ENCODE results near the gene CPE. TPM values are rescaled to one million over a fixed set of nuclear protein-coding genes. Genes with fewer than 3 reads are reported as not detected.

Gene CPE
- polyA plus RNA-seq, 1 of the 3 experiments (the other 2 are of a cell fraction) = 18.2 TPM

DNA sequence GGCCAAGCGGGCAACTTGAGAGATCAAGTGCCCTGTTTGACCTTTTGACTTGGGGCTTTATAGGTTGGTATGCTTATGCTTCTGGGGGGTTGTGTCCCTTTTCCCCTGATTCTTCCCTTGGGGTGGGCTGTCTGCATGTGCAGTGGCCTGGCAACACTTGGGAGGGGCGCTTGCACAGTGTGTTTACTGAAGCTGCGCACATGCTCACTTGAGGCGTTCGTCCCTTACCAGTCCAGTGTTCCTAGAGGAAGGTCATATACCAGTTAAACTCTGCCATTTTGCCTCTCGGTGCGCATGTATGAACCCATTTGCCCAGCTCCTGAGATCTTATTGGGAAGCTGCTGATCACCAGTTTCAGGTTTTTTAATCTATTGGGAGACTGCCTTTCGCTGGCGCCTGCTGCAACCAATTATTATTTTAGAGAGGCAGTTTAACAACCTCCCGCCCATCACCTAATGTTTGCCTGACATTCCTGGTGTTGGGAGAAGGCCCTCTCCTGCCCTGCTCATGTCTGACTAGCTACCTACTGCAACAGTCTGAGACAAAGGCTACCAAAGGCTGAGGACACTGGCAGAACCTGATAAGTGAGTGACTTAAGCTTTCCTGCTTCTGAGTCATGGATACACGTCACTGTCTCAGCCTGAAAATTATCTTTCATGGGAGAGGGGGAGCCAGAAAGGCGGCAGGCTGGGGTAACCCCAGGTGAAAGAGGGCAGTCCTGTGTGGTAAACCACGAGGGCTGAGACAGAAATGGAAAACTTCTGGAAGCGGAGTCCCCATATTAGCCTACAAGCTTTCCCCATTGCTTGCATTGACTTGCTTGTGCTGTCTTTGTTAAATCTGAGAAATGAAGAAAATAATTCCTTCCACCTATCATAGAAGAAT, 97.6 kb downstream of the CPE start:
- TF ChIP-seq CHD2 (IDR thresholded peaks at IDR 0.05; ENCODE audit: low read length, partially characterized antibody) = no peak
- TF ChIP-seq, protein P1, sequence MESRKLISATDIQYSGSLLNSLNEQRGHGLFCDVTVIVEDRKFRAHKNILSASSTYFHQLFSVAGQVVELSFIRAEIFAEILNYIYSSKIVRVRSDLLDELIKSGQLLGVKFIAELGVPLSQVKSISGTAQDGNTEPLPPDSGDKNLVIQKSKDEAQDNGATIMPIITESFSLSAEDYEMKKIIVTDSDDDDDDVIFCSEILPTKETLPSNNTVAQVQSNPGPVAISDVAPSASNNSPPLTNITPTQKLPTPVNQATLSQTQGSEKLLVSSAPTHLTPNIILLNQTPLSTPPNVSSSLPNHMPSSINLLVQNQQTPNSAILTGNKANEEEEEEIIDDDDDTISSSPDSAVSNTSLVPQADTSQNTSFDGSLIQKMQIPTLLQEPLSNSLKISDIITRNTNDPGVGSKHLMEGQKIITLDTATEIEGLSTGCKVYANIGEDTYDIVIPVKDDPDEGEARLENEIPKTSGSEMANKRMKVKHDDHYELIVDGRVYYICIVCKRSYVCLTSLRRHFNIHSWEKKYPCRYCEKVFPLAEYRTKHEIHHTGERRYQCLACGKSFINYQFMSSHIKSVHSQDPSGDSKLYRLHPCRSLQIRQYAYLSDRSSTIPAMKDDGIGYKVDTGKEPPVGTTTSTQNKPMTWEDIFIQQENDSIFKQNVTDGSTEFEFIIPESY (IDR thresholded peaks at IDR 0.05; ENCODE audit: borderline replicate concordance, low read depth) = no peak
- no peak for TF ChIP-seq USF1 (IDR thresholded peaks at IDR 0.05; ENCODE audit: borderline replicate concordance, low read depth)
- TF ChIP-seq NRF1 (IDR thresholded peaks at IDR 0.05; ENCODE audit: low read depth, low read length) = no peak
- TF ChIP-seq POLR2AphosphoS5 (IDR thresholded peaks at IDR 0.05; ENCODE audit: low read depth, low read length) = no peak
- TF ChIP-seq NFIC (IDR thresholded peaks at IDR 0.05; ENCODE audit: borderline replicate concordance) = no peak
- TF ChIP-seq RCOR1 (IDR thresholded peaks at IDR 0.05; ENCODE audit: low read length) = no peak
- no peak for TF ChIP-seq RXRA (IDR thresholded peaks at IDR 0.05; ENCODE audit: borderline replicate concordance, low read depth)
- no peak for TF ChIP-seq FOSL2 (IDR thresholded peaks at IDR 0.05; ENCODE audit: borderline replicate concordance, low read depth)
- no peak for TF ChIP-seq EP300 (IDR thresholded peaks at IDR 0.05; ENCODE audit: borderline replicate concordance in 1 of 2, low read depth in 1 of 2, low read length in 1 of 2)
- TF ChIP-seq JUND (IDR thresholded peaks at IDR 0.05) = no peak
- TF ChIP-seq RFX5 (IDR thresholded peaks at IDR 0.05; ENCODE audit: low read length) = no peak
- TF ChIP-seq USF2 (IDR thresholded peaks at IDR 0.05; ENCODE audit: borderline replicate concordance, low read depth, low read length) = no peak
- TF ChIP-seq, protein P2, sequence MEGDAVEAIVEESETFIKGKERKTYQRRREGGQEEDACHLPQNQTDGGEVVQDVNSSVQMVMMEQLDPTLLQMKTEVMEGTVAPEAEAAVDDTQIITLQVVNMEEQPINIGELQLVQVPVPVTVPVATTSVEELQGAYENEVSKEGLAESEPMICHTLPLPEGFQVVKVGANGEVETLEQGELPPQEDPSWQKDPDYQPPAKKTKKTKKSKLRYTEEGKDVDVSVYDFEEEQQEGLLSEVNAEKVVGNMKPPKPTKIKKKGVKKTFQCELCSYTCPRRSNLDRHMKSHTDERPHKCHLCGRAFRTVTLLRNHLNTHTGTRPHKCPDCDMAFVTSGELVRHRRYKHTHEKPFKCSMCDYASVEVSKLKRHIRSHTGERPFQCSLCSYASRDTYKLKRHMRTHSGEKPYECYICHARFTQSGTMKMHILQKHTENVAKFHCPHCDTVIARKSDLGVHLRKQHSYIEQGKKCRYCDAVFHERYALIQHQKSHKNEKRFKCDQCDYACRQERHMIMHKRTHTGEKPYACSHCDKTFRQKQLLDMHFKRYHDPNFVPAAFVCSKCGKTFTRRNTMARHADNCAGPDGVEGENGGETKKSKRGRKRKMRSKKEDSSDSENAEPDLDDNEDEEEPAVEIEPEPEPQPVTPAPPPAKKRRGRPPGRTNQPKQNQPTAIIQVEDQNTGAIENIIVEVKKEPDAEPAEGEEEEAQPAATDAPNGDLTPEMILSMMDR (IDR thresholded peaks at IDR 0.05) = no peak
- TF ChIP-seq MXI1 (IDR thresholded peaks at IDR 0.05; ENCODE audit: low read depth, low read length) = no peak
- TF ChIP-seq TEAD4 (IDR thresholded peaks at IDR 0.05; ENCODE audit: borderline replicate concordance, insufficient read depth) = no peak
- TF ChIP-seq, protein P3, sequence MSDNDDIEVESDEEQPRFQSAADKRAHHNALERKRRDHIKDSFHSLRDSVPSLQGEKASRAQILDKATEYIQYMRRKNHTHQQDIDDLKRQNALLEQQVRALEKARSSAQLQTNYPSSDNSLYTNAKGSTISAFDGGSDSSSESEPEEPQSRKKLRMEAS (IDR thresholded peaks at IDR 0.05; ENCODE audit: low read depth) = no peak
- no peak for TF ChIP-seq GATA2 (CRISPR knock-in tag; IDR thresholded peaks at IDR 0.05)
- Histone ChIP-seq H3K9me2 (no peaks in the 10 kb centered on the region), H4K20me1 (ENCODE audit: insufficient read depth) (no peaks in the 10 kb centered on the region), H3K4me3 (ENCODE audit: low read depth in 2 of 2, low read length in 1 of 2) (no peak overlapping the region), H3K9me3 (no peaks in the 10 kb centered on the region; the same call in 1 of the 2 replicates), H3K27ac (ENCODE audit: low read depth in 2 of 2, low read length in 1 of 2) (no peak overlapping the region), H3K4me1 (ENCODE audit: control insufficient read depth in 1 of 2, insufficient read depth in 2 of 2, low read depth in 1 of 2, low read length in 1 of 2) (no peaks in the 10 kb centered on the region), H3K4me2 (no peak overlapping the region), H3K9ac (no peak overlapping the region), H3F3A (replicated peaks; ENCODE audit: insufficient read depth) (no peaks in the 10 kb centered on the region), H3K27me3 (ENCODE audit: insufficient read depth) (no peaks in the 10 kb centered on the region), H3K79me2 (ENCODE audit: insufficient read depth) (no peaks in the 10 kb centered on the region), H3K36me3 (replicated peaks in 1 of 2; ENCODE audit: control insufficient read depth in 1 of 2, insufficient read depth in 2 of 2, low read length in 1 of 2) (no peaks in the 10 kb centered on the region), H2AFZ (ENCODE audit: low read depth) (no peak overlapping the region)
- DNase-seq = no peak
- WGBS (ENCODE audit: low lambda C conversion rate) = 65% methylated on average over 13 of the region's 14 CpGs
- POLR2A ChIA-PET = no interaction called here
- CTCF ChIA-PET = interaction anchor here (1.0 to 1.6 kb wide), 3 partner anchors 11 to 345 kb away, joined by 3 to 7 read pairs (median 4); no protein-coding TSS in a partner anchor
